ENCODE results near the gene TAS2R41.
"Not testable (repeated sequence)": the region's sequence is repeated elsewhere in the genome, so short reads cannot be mapped to it uniquely, and the experiment has no call there.

The TAS2R41 gene

DNA sequence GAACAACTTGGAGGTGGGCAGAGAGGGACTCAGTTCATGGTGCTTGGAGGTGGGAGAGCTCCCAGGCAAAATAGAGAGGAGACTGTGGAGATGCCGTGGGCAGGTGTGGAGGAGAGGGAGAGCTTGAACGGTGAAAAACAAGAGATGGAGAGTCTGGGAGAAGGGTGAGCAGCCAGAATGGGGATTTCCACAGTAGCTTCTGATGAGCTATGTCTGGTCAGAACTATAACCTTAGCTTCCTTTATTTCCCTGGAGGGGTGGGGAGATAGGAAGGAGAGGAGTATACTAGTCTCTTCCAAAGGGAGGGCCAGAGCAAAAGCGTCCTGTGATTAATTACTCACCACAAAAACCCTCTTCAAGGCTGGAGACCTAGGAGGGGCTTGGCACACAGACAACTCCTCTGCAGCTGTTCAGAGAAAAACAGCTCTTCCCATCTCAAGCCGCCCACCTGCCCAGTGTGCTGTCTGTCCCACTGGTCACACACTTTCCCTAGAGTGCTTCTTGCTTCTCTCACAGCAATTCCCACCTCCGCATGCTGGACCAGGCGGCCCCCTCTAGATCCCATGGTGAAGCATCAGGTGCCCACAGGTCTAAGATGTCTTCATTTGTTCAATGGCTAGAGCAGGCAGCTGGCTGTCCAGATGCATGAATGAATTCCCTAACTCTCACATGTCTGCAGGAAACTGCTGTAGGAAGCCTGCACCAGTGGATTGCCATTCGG lies 41.9 kb downstream of the TAS2R41 start:
- no peak for DNase-seq (ENCODE audit: low spot score)

DNA sequence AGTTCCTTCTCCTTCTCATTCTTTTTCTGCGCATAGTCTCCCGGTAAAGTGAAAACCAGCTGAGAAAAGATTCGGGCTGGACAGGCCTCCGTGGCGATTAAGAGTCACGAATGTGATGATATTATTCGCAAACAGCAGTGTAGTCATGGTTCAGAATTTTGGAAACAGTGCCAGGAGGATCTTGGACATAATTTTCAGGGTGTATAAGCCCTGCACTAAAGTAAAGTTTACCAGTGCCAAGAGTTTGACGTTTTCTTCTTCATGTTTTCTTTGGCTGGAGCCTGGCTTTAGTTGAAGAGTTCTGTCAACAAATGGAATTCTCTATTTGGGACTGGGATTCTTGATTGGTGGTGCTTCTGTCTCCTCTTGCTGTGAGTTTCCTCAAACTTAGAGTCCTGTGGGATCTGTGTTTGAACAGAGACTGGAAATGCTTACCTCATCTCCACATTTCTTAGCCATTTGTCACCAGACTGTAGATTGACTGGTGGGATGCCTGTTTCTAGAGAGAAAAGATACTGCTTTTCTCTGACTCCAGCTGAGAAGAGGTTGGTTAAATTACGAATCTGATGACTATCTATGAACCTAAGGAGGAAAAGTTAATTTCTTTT lies 44.7 kb downstream of the TAS2R41 start:
- DNase-seq (ENCODE audit: low spot score), result not testable (repeated sequence)

Measured in hematopoietic multipotent progenitor cell treated with erythropoietin and hydrocortisone succinate and interleukin-3 and kit ligand, for 15 days (in vitro differentiated cells).